ENCODE data around the gene SORCS1.

DNA sequence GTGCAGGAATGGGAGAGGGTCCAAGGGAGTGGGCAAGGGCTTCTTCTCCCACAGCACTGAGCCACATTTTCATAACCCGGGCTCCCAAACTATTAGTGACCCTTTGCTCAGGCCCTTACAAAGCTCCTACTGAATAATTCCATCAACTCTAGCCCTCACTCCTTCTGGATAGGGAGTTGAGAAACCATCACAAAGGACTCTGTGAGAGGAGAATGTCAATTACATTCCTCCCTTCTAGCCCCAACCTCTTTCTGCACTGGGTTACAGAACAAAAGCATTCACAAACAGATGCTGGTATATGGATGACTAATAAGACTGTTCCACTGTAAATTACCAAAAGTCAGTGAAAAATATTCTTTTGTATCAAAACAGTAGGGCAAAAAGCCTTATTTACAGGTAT, 203.7 kb downstream of the SORCS1 start:
- TF ChIP-seq, protein P1, sequence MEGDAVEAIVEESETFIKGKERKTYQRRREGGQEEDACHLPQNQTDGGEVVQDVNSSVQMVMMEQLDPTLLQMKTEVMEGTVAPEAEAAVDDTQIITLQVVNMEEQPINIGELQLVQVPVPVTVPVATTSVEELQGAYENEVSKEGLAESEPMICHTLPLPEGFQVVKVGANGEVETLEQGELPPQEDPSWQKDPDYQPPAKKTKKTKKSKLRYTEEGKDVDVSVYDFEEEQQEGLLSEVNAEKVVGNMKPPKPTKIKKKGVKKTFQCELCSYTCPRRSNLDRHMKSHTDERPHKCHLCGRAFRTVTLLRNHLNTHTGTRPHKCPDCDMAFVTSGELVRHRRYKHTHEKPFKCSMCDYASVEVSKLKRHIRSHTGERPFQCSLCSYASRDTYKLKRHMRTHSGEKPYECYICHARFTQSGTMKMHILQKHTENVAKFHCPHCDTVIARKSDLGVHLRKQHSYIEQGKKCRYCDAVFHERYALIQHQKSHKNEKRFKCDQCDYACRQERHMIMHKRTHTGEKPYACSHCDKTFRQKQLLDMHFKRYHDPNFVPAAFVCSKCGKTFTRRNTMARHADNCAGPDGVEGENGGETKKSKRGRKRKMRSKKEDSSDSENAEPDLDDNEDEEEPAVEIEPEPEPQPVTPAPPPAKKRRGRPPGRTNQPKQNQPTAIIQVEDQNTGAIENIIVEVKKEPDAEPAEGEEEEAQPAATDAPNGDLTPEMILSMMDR (optimal IDR thresholded peaks at IDR 0.05 in 1 of 3, IDR thresholded peaks at IDR 0.05 in 1 of 3, conservative IDR thresholded peaks at IDR 0.05 in 1 of 3; ENCODE audit: extremely low read depth in 1 of 3, insufficient read depth in 2 of 3, low read length in 3 of 3) = no peak
- TF ChIP-seq EZH2 (IDR thresholded peaks at IDR 0.05; ENCODE audit: low read length) = no peak

Data from keratinocyte (primary cell).